Cardiac fibroblast (primary cell): Measurements from ENCODE around the gene EEF1B2.
"Not testable (repeated sequence)": the region's sequence is repeated elsewhere in the genome, so short reads cannot be mapped to it uniquely, and the experiment has no call there.

Experiments
- DNase-seq, 2 donors: peaks; one replicate each; pipeline versions ENCODE4 v3.0.0 to v3.0.0-alpha.2; 2010; ENCODE audit warnings: low read depth in 2 of 2
- H3K4me3 ChIP-seq, 2 donors: replicated peaks in 1 of 2; 1 replicate in 1 of 2; 2 replicates in 1 of 2; pipeline ENCODE4 v1.5.1; 2011; ENCODE audit warnings: low read depth in 2 of 2, low read length in 2 of 2, mild to moderate bottlenecking in 2 of 2, moderate library complexity in 1 of 2
- CTCF ChIP-seq: IDR thresholded peaks from one replicate; pipeline ENCODE4 v1.5.1; 2011; ENCODE audit warnings: low read depth, mild to moderate bottlenecking, low read length, inconsistent platforms

EEF1B2 gene

GRCh38 chr2:206202446-206202845 lies 42.8 kb downstream of the EEF1B2 start:
- H3K4me3 ChIP-seq: no peak overlapping the region
- no peak for TF ChIP-seq CTCF
- no peak for DNase-seq

- DNase-seq: no peak
- no peak for TF ChIP-seq CTCF
- H3K4me3 ChIP-seq: no peak overlapping the region
Observed at GRCh38 chr2:206203331-206203730, 43.6 kb downstream of the EEF1B2 start.

GRCh38 chr2:206204710-206205109 lies 45.0 kb downstream of the EEF1B2 start:
- no peak for TF ChIP-seq CTCF
- no peak for DNase-seq
- H3K4me3 ChIP-seq: no peak overlapping the region

- not testable (repeated sequence) for DNase-seq, H3K4me3 ChIP-seq
Observed at GRCh38 chr2:206207316-206207715, 47.6 kb downstream of the EEF1B2 start.

- TF ChIP-seq CTCF: no peak
- DNase-seq: no peak
- H3K4me3 ChIP-seq: no peak overlapping the region
Observed at GRCh38 chr2:206208900-206209299, 49.2 kb downstream of the EEF1B2 start.

GRCh38 chr2:206211657-206212255 lies 52.1 kb downstream of the EEF1B2 start:
- no peak for TF ChIP-seq CTCF
- DNase-seq: peak; percentile 72 to 85
- peak overlapping the region in 1 of 2 donors; percentile 58 for H3K4me3 ChIP-seq
